K562 (cell line): ENCODE results near the gene BRME1. TPM values are rescaled to one million over a fixed set of nuclear protein-coding genes. Genes with fewer than 3 reads are reported as not detected.

Source experiments
- ARID1B ChIP-seq: fragments of 450-650 bp; IDR thresholded peaks from 2 replicates; pipeline ENCODE4 v1.6.1; 2016; ENCODE audit warnings: antibody characterized with exemption, mild to moderate bottlenecking, inconsistent platforms
- CREB1 ChIP-seq, 2 experiments: sonication (generic) in 1 of 2; formaldehyde crosslinking in 1 of 2; IDR thresholded peaks; 2 replicates each; pipeline versions ENCODE4 v1.6.1 to v1.8.0; 2012 to 2022; ENCODE audit warnings: inconsistent platforms in 1 of 2, mild to moderate bottlenecking in 1 of 2, missing genetic modification reagents in 1 of 2, moderate library complexity in 1 of 2
- HINFP ChIP-seq: fragments of 450-650 bp; conservative IDR thresholded peaks from 2 replicates; pipeline ENCODE4 v1.6.1; 2016; ENCODE audit warnings: missing genetic modification characterization, low read depth, mild to moderate bottlenecking, control low read depth, missing compliant biosample characterization
- HLTF ChIP-seq: fragments of 450-650 bp; IDR thresholded peaks from 2 replicates; pipeline ENCODE4 v1.6.1; 2016
- ID3 ChIP-seq, 2 experiments: fragments of 250-450 bp in 1 of 2; fragments of 450-650 bp in 1 of 2; sonication (Bioruptor Pico) in 1 of 2; IDR thresholded peaks; 2 replicates each; pipeline versions ENCODE4 v1.6.1 to v1.8.0; 2016 to 2021; ENCODE audit warnings: mild to moderate bottlenecking in 2 of 2, moderate library complexity in 2 of 2, missing compliant biosample characterization in 1 of 2, missing genetic modification characterization in 1 of 2
- MTA1 ChIP-seq: fragments of 450-650 bp; IDR thresholded peaks from 2 replicates; pipeline ENCODE4 v1.6.1; 2017; ENCODE audit warnings: borderline replicate concordance
- MTA3 ChIP-seq: fragments of 450-650 bp; formaldehyde crosslinking; IDR thresholded peaks from 2 replicates; pipeline ENCODE4 v1.6.1; 2017; ENCODE audit warnings: mild to moderate bottlenecking, borderline replicate concordance
- NBN ChIP-seq: fragments of 450-650 bp; IDR thresholded peaks from 2 replicates; pipeline ENCODE4 v1.6.1; 2016; ENCODE audit warnings: low read depth, mild to moderate bottlenecking
- NEUROD1 ChIP-seq: fragments of 150-350 bp; IDR thresholded peaks from 2 replicates; pipeline ENCODE4 v1.6.1; 2014; ENCODE audit warnings: borderline replicate concordance, low read length, low read depth; ENCODE audit not compliant: partially characterized antibody
- PATZ1 ChIP-seq: fragments of 250-450 bp; sonication (Bioruptor Pico); IDR thresholded peaks from 2 replicates; pipeline ENCODE4 v1.5.0; 2020; ENCODE audit warnings: mild to moderate bottlenecking, borderline replicate concordance
- TCFL5 ChIP-seq: fragments of 250-450 bp; sonication (Bioruptor Pico); conservative IDR thresholded peaks from 2 replicates; pipeline ENCODE4 v1.6.1; 2021; ENCODE audit warnings: mild to moderate bottlenecking, moderate library complexity, matching md5 sums
- TRIM24 ChIP-seq, 2 experiments: fragments of 450-650 bp; IDR thresholded peaks; 2 replicates each; pipeline ENCODE4 v1.6.1; 2016
- ZBTB33 ChIP-seq: sonication (generic); formaldehyde crosslinking; IDR thresholded peaks from 2 replicates; pipeline ENCODE4 v1.8.1; 2023; ENCODE audit warnings: mild to moderate bottlenecking, missing genetic modification reagents
- ZNF507 ChIP-seq: conservative IDR thresholded peaks from 2 replicates; pipeline ENCODE4 v1.6.1; 2017; ENCODE audit warnings: missing genetic modification characterization, missing compliant biosample characterization
- ZNF655 ChIP-seq: fragments of 250-450 bp; sonication (Bioruptor Pico); IDR thresholded peaks from 2 replicates; pipeline ENCODE4 v1.5.0; 2021
- ZNF740 ChIP-seq, 3 experiments: fragments of 200-800 bp in 1 of 3; sonication (Bioruptor generic) in 1 of 3; sonication (generic) in 1 of 3; formaldehyde crosslinking in 1 of 3; IDR thresholded peaks; 2 replicates each; pipeline versions ENCODE4 v1.6.1 to v1.8.0; 2016 to 2022; ENCODE audit warnings: mild to moderate bottlenecking in 2 of 3, missing compliant biosample characterization in 2 of 3, missing genetic modification characterization in 2 of 3, missing genetic modification reagents in 1 of 3
- polyA plus RNA-seq, 8 experiments: library from polyadenylated mRNA; depleted of rRNA in 4 of 8; stranded (reverse) in 5 of 8; unstranded in 3 of 8; fragments of >200 nt; fragmentation: Nextera tagmentation in 2 of 8; fragmentation: Illumina TruSeq in 1 of 8; extraction: Ambion mirVana in 2 of 8; extraction: Trizol in 1 of 8; gene quantifications; 2 replicates each; pipeline versions ENCODE4 v1.2.1 to v1.2.3, GENCODE V29; 2011 to 2014; ENCODE audit warnings: inconsistent platforms in 1 of 8, missing spikeins in 1 of 8
- total RNA-seq, 7 experiments: library from RNA; depleted of rRNA in 6 of 7; stranded (reverse); fragments of >200 nt in 6 of 7; fragmentation: Illumina TruSeq in 2 of 7; extraction: Trizol in 2 of 7; gene quantifications; 2 replicates each; pipeline versions ENCODE4 v1.2.1 to v1.2.3, GENCODE V29; 2011 to 2021; ENCODE audit warnings: low replicate concordance in 1 of 7

The BRME1 gene
- total and polyA plus RNA-seq, 9 of the 15 experiments (the other 6 are each of a cell fraction or from before 2014, with no cell fraction given), result 0.75 to 6.1 (median 3.6) TPM

GRCh38 chr19:13880059-13881043 is 25.6 kb downstream of the BRME1 start (continued):
- TF ChIP-seq TCFL5 (no peak), MTA1 (peak; percentile 63; the same call in 1 of the 2 replicates), ZNF655 (CRISPR knock-in tag) (no peak), ARID1B (peak; percentile 81), NBN (peak; percentile 88), ID3 (CRISPR knock-in tag; IDR thresholded peaks at IDR 0.05) (no peak), ID3 (tag; IDR thresholded peaks at IDR 0.05) (peak; percentile 63; the same call in 1 of the 2 replicates), PATZ1 (no peak), ZNF740 (CRISPR knock-in tag; IDR thresholded peaks at IDR 0.05) (0 out of 2 replicates have a peak, but pooled peaks have one; percentile 34), ZNF740 (tag; IDR thresholded peaks at IDR 0.05) (no peak), NEUROD1 (peak; percentile 71), CREB1 (IDR thresholded peaks at IDR 0.05) (peak; percentile 77), CREB1 (CRISPR knock-in tag; IDR thresholded peaks at IDR 0.05) (peak; percentile 94), ZNF507 (tag) (no peak), ZBTB33 (CRISPR knock-in tag) (peak; percentile 95), MTA3 (peak; percentile 82; the same call in 1 of the 2 replicates), HLTF (no peak), TRIM24 (IDR thresholded peaks at IDR 0.05) (peak; percentile 35 to 52; a peak in 2 of 4 replicates), HINFP (tag) (no peak)
